GM12891 (cell line): ENCODE results near the gene NR2C2.

ENCODE experiments used
- DNase-seq: peaks from one replicate; pipeline ENCODE4 v3.0.0; 2011; ENCODE audit warnings: low spot score; ENCODE audit not compliant: insufficient read length
- FAIRE-seq: peaks from 2 replicates; lab custom pipeline; 2011; peaks lifted over from hg19 to GRCh38; lab: Jason Lieb, UNC
- PAX5 ChIP-seq: IDR thresholded peaks from 2 replicates; pipeline ENCODE4 v1.6.1; 2011; ENCODE audit warnings: low read length, moderate library complexity, mild to moderate bottlenecking; ENCODE audit not compliant: insufficient read depth, severe bottlenecking
- POLR2A ChIP-seq: IDR thresholded peaks from 2 replicates; pipeline ENCODE4 v1.6.1; 2011; ENCODE audit warnings: low read depth, low read length, control low read depth
- POLR2AphosphoS5 ChIP-seq: IDR thresholded peaks from 2 replicates; pipeline ENCODE4 v1.6.1; 2011; ENCODE audit warnings: low read depth, low read length, control low read depth
- POU2F2 ChIP-seq: IDR thresholded peaks from 2 replicates; pipeline ENCODE4 v1.6.1; 2011; ENCODE audit warnings: low read depth, mild to moderate bottlenecking, control low read depth, low read length, moderate library complexity
- SPI1 ChIP-seq: IDR thresholded peaks from 2 replicates; pipeline ENCODE4 v1.6.1; 2011; ENCODE audit warnings: low read depth, low read length, control low read depth
- TAF1 ChIP-seq: IDR thresholded peaks from 2 replicates; pipeline ENCODE4 v1.6.1; 2011; ENCODE audit warnings: low read depth, low read length, control low read depth

The NR2C2 gene

GRCh38 chr3:15086699-15087098, 139.3 kb downstream of the NR2C2 start:
- FAIRE-seq, result no peak

GRCh38 chr3:15089201-15089600, 141.8 kb downstream of the NR2C2 start:
- FAIRE-seq, result no peak
- no peak for TF ChIP-seq POLR2AphosphoS5
- no peak for TF ChIP-seq TAF1
- TF ChIP-seq PAX5, result no peak
- TF ChIP-seq POLR2A, result no peak
- no peak for TF ChIP-seq SPI1
- TF ChIP-seq POU2F2, result no peak

More at GRCh38 chr3:15086699-15087098, 139.3 kb downstream of the NR2C2 start:
- no peak for DNase-seq
- TF ChIP-seq POLR2AphosphoS5, result no peak
- no peak for TF ChIP-seq POLR2A
- TF ChIP-seq SPI1, result no peak
- no peak for TF ChIP-seq TAF1
- no peak for TF ChIP-seq PAX5
- no peak for TF ChIP-seq POU2F2

GRCh38 chr3:15091575-15091974, 144.2 kb downstream of the NR2C2 start:
- TF ChIP-seq POU2F2 (no peak), POLR2AphosphoS5 (no peak), SPI1 (no peak), TAF1 (no peak), PAX5 (no peak), POLR2A (no peak)
- FAIRE-seq, result no peak

More at GRCh38 chr3:15089201-15089600, 141.8 kb downstream of the NR2C2 start:
- DNase-seq, result no peak

GRCh38 chr3:15092686-15093085, 145.3 kb downstream of the NR2C2 start:
- FAIRE-seq, result no peak
- DNase-seq, result no peak
- TF ChIP-seq POLR2A, result no peak
- TF ChIP-seq SPI1, result no peak
- TF ChIP-seq POLR2AphosphoS5, result no peak
- TF ChIP-seq TAF1, result no peak
- TF ChIP-seq PAX5, result no peak
- no peak for TF ChIP-seq POU2F2

More at GRCh38 chr3:15091575-15091974, 144.2 kb downstream of the NR2C2 start:
- no peak for DNase-seq

- DNase-seq, result no peak
- no peak for FAIRE-seq
- TF ChIP-seq POLR2AphosphoS5, result no peak
- no peak for TF ChIP-seq TAF1
- no peak for TF ChIP-seq SPI1
- no peak for TF ChIP-seq POLR2A
- no peak for TF ChIP-seq PAX5
- TF ChIP-seq POU2F2, result no peak
These were observed 146.9 kb downstream of the NR2C2 start for GRCh38 chr3:15094187-15094875.

GRCh38 chr3:15096046-15096445, 148.7 kb downstream of the NR2C2 start:
- no peak for DNase-seq
- FAIRE-seq, result no peak
- TF ChIP-seq POLR2AphosphoS5 (no peak), POU2F2 (no peak), POLR2A (no peak), SPI1 (no peak), TAF1 (no peak), PAX5 (no peak)

- TF ChIP-seq POLR2AphosphoS5, result no peak
- TF ChIP-seq SPI1, result peak; percentile 92
- FAIRE-seq (peak; percentile 38), DNase-seq (no peak)
These were observed 150.5 kb downstream of the NR2C2 start for GRCh38 chr3:15097891-15098290.
